Measurements from ENCODE around the gene PDCD1.
"Not testable (repeated sequence)": the region's sequence is repeated elsewhere in the genome, so short reads cannot be mapped to it uniquely, and the experiment has no call there.

Gene PDCD1

DNA sequence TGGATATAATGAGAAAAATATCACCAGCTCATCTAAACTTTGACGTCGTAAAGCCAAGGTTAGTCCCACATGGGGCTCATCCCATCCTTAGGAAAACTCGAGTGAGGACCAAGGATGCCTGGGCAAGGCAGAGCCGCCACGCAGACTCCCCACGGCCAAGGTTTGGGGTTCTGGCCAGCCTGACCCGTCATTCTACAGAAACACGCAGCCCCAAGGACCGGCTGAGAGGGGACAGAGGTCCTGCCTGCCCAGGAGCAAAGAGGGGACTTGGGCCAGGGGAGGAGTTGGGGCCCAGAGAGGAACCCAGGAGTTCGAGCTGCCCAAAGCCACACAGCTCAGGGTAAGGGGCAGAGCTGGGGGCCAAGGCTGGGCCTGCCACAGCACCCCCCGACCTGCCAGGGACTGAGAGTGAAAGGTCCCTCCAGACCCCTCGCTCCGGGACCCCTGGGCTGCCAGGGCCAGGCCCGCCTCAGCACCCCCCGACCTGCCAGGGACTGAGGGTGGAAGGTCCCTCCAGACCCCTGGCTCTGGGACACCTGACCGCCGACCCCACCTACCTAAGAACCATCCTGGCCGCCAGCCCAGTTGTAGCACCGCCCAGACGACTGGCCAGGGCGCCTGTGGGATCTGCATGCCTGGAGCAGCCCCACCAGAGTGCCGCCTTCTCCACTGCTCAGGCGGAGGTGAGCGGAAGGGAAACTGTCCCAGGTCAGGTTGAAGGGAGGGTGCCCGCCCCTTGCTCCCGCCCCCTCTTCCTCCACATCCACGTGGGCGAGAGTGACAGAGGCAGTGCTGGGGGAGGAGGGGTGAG, at the start of gene PDCD1:
PDCD1 (minus strand) TSS at position 689 of the 811 bp plus-strand sequence; CDS start at position 633, 56 bp downstream.
- DNase-seq, result peak; percentile 7

GRCh38 chr2:241907831-241908230, 49.1 kb upstream of the PDCD1 start:
- DNase-seq, result not testable (repeated sequence)

GRCh38 chr2:241906826-241907570, 48.3 kb upstream of the PDCD1 start:
- peak; percentile 20 for DNase-seq

- DNase-seq, result not testable (repeated sequence)
These were observed 47.7 kb upstream of the PDCD1 start for GRCh38 chr2:241906378-241906770.

- no peak for DNase-seq
These were observed 47.2 kb upstream of the PDCD1 start for GRCh38 chr2:241905716-241906377.

GRCh38 chr2:241904791-241905710, 46.4 kb upstream of the PDCD1 start:
- DNase-seq, result peak; percentile 45

DNA sequence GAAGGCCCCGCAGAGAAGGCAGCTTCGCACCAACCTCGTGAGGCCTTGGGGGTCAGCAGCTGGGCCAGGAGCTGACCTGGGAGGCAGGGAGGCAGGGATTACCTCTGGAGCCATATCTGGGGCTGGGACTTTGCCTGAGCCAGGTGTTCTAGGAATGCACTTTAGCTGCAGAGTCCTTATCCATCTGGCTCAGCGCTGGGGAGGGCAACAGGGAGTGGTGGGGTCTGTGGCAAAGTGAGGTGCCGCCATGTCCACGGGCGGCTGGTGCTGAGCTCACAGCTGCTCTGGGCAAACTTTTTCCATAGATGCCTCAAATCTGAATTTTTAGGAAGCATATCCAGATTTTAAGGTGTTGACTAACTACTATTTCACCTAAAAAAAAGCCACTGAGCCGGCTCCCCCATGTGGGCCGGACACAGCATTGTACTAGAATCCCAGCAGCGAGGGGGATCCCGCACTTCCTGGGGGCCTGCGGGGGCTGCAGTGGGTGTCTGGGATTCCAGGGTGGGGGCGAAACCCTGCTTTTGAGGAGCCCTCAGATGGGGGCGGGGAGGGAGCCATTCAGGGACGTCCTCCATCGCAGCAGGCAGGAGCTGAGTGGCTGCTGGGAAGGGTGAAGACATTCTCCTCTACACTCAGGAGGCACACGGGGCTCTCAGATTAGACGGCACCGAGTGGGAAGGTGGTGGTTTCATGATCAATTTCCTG, 45.5 kb upstream of the PDCD1 start:
- DNase-seq, result peak; percentile 22

- DNase-seq, result no peak
These were observed 44.7 kb upstream of the PDCD1 start for GRCh38 chr2:241903121-241904010.

DNA sequence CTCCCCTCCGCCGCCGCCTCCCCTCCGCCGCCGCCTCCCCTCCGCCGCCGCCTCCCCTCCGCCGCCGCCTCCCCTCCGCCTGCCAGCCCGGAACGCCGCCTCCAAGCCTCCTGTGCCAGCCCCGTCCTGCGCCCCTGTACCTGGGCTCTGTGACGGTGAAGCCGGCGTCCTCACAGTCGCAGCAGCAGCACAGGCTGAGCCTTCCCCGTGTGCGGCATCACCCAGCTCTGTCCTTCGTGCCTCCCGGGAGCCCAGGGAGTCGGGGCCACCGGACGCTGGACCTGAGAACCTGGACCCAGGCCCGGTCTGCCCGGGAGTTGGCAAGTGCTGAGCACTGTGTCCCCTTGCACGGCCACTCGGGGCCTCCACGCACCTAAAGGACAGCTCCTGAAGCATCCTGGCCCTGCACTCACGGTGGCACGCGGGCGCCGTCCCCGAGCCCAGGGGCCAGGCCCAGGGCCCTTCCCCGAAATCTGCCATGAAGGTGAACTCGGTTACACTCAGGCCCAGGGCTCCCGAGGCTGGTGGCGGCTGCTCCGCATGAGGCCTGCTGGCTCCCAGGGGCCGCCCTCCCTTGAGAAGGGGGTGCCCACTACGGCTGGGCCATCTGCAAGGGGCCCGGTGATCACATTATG, 43.8 kb upstream of the PDCD1 start:
- no peak for DNase-seq

DNA sequence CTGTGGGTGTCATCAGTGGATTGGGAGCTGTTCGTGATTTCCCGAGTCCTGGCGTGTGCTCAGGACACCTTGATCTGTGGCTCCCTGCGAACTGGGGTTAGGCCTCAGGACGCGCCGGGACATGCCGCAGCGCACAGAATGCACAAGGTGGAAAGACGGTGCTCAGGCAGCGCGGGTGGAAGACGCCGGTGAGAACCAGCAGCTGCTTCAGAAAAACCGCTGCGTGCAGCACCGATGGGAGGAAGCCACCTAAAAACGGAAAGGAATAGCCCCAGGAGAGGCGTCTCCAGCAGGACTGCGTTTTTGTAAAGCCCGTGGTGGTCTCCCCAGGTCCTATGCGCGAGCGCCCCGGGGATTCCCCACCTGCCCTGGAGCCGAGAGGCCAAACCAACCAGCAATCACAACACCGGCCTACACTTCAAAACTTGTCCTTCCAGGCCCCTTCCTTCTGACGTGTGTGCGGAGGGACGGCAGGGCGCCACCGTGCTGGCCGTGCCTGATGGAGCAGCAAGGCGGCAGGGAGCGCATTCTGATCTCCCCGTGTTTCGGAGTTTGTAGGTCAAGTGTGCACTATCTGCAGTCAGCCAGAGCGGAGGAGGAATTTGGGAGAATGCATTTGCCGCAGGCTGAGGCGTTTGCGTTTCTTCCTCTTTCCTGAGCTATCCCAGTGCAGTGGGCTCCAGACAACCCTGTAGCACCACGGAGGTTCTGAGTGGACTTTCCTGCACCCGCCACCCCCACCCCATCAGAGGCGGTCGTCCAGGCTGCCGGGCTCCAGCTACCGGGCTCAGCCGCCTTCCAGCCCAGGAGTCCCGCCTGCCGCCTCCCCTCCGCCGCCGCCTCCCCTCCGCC, 43.0 kb upstream of the PDCD1 start:
- DNase-seq, result no peak

DNA sequence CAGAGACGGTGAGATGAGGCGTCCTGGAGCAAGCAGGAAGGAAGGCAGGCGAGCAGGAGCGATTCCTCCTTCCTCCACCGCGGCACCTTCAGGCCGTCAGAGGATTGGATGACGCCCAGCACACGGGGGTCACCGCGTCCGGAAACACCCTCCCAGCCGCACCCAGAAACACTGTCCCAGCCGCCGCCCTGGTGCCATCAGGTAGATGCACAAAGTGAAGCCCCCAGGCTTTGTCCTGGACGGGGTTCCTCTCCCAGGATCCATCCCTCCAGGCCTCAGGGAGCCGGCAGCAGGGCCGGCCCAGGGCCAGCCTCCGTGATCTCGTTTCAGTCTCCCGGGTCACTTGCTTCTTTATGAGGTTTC, 42.3 kb upstream of the PDCD1 start:
- no peak for DNase-seq

DNA sequence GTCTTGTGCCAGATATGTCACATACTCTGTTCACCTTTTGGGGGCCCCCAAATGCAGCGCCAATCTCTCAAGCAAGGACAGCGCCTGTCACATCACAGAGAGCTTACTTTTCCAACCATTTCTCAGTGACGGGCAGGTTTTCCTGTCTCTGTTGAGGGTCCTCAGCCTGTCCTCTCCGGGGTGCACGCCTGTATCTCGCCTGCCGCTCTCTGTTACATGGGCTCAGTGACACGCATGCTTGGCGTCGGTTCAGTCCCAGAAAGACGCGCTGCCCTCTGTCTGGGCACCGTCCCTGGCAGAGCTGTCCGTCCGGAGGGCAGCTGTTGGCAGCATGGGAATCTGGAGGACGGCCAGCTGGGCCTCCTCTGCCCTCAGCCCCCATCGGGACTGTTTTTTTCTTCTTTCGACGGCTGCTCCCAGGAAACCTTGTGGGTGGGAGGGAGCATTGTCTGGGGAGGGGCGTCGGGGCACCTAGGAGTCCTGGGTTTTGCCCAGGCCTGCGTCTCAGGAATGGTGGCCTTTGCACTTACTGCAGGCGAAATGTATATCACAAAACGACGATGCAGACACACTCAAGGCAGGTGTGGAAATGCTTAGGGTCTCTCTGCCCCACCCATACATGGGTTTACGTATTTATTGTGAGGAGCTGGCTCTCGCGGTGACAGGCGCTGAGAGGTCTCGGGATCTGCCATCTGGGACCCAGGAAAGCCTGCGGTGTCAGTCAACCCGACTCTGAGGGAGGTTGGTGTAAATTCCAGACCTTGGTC, 41.7 kb upstream of the PDCD1 start:
- DNase-seq, result no peak

- DNase-seq, result peak; percentile 8
These were observed 40.0 kb upstream of the PDCD1 start for GRCh38 chr2:241898463-241899270.

DNA sequence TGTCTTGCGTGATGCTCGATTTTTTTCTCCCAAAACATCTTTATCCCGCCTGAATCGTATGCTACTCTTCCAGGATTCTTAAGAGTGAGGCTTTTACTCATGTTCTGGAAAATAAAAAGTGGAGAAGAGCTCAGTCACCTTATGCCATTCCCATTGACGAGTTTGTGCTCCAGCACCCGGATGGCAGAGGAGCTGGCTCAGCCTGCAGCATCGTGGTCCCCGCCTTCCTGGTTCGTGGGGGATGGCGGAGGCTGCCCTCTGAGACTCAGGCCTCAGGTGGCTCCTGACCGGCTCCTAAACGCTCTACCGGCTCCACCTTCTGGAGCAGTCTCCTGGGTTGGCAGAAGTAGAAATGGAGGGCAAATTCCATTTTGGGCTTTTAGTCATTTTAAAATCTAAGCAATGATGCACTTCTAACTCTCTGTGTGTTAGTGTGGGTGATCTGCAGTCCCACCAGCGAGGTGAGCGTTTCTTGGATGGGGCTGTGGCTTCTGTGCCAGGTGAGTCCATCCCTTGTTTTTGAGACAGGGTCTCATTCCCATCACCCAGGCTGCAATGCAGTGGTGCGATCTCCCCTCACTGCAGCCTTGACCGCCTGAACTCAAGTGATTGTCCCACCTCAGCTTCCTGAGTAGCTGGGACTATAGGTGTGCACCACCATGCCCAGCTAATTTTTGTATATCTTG, 38.7 kb upstream of the PDCD1 start:
- DNase-seq, result no peak

DNA sequence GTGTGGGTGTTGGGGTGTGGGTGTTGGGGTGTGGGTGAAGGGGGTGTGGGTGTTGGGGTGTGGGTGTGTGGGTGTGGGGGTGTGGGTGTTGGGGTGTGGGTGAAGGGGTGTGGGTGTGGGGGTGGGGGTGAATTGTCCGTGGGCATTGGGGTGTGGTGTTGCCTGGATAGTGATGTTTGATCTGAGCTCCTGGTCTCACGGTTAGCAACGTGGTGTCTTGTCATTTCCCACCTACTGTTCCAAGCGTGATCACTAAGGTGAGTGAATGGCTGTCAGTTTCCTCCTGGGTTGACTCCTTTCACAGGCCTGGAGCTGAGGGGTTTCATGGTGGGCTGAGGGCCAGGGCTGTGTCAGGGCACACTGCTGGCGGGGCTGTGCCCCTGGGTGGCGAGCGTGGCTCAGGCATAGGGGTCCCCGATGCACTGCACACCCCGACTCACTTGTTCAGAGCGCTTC, 38.1 kb upstream of the PDCD1 start:
- no peak for DNase-seq

DNA sequence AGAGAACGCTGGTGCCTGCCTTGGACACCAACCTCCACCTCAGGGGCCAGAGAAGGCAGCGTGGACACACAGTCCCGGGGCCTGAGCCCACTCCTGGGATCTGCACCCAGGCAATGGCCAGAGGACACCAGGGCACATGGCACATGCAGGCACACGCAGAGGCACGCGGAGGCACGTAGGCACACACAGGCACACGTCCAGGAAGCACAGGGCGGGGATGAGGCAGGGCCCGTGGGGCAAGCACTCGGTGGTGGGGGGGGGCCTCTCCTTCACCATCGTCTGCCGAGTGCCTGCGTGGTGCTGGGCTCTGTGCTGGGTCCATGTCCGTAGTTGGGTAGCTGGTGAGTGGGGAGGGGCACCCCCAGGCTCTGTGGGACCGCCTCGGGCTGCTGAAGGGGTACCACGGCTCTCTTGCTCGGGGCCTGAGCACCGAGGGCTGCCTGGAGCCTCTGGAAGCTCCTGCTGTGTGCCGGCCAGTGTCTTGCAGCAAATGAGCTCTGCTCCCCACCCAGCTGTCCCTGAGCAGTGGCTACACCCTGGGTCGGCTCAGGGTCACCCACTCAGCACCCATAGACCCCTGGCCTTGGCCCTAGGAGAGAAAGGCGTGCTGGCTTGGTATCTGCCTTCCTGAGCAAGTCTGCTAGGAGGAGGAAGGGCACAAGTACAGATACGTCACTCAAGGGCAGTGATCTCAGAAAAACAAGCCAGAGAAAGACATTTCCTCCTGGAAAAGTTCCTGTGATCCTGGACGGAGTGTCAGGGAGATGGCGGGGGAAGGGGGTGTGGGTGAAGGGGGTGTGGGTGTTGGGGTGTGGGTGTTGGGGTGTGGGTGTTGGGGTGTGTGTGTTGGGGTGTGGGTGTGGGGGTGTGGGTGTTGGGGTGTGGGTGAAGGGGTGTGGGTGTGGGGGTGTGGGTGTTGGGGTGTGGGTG, 37.3 kb upstream of the PDCD1 start:
- DNase-seq, result peak; percentile 2

Data from NCI-H69 (cell line).